ENCODE measurements around the gene TRAPPC3.

- TF ChIP-seq CTCF (IDR thresholded peaks at IDR 0.05) (no peak), POLR2A (IDR thresholded peaks at IDR 0.05) (no peak)
Measured at GRCh38 chr1:36124404-36125128, 24.7 kb downstream of the TRAPPC3 start.
